D721Med (cell line): ENCODE data around the gene SH2D3C.

Experiments
- DNase-seq: peaks from one replicate; pipeline ENCODE4 v3.0.0; 2011; ENCODE audit warnings: low spot score; ENCODE audit not compliant: insufficient read length
- FAIRE-seq: peaks from 2 replicates; lab custom pipeline; 2011; peaks lifted over from hg19 to GRCh38; lab: Jason Lieb, UNC
- CTCF ChIP-seq: IDR thresholded peaks from 2 replicates; pipeline ENCODE4 v1.5.1; 2012; ENCODE audit warnings: mild to moderate bottlenecking, control low read depth; ENCODE audit not compliant: insufficient read depth; ENCODE audit errors: missing control alignments

The SH2D3C gene

DNA sequence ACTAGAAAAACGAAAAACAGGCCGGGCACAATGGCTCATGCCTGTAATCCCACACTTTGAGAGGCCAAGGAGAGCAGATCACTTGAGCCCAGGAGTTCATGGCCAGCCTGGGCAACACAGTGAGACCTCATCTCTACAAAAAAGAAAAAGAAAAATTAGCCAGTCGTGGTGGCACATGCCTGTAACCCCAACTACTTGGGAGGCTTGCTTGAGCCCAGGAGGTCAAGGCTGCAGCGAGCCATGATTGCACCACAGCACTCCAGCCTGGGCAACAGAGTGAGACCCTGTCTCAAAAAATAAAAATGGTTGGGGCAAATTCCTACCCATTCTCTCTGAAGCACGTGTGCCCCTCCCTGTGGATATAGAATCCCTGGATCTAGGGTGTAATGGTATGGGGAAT lies 80.1 kb downstream of the SH2D3C start:
- no peak for FAIRE-seq
- no peak for DNase-seq
- no peak for TF ChIP-seq CTCF

- DNase-seq (no peak), FAIRE-seq (no peak)
- TF ChIP-seq CTCF: no peak
Observed at GRCh38 chr9:127697575-127697974, 80.9 kb downstream of the SH2D3C start.

- no peak for TF ChIP-seq CTCF
- DNase-seq (no peak), FAIRE-seq (no peak)
Observed at GRCh38 chr9:127694890-127695720, 83.4 kb downstream of the SH2D3C start.

- TF ChIP-seq CTCF: no peak
- FAIRE-seq: no peak
- DNase-seq: no peak
Observed at GRCh38 chr9:127693697-127694096, 84.8 kb downstream of the SH2D3C start.

- TF ChIP-seq CTCF: no peak
- no peak for DNase-seq
- FAIRE-seq: no peak
Observed at GRCh38 chr9:127693143-127693542, 85.3 kb downstream of the SH2D3C start.

- no peak for FAIRE-seq
- DNase-seq: no peak
- no peak for TF ChIP-seq CTCF
Observed at GRCh38 chr9:127692071-127692470, 86.4 kb downstream of the SH2D3C start.

- FAIRE-seq (no peak), DNase-seq (no peak)
- no peak for TF ChIP-seq CTCF
Observed at GRCh38 chr9:127690735-127691134, 87.7 kb downstream of the SH2D3C start.
